ENCODE results near the gene ETS1.

ETS1 gene

DNA sequence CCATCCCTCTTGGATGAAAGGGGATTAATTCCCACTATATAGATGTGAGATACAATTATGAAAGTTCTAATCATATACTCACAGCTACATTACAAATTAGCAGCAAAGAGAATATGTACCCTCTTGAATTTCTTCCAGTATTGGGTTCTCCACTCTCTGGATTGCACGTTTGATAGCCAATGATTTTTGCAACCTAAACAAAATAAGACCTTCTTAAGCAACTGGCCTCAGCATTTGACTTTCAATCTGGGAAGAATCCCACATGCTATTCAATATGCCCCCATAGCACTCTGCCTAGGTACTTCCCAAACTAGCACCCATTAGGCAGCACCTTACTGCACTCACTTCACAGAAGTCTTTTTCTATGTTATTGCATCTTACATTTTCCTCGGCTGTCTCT lies 55.8 kb downstream of the ETS1 start:
- TF ChIP-seq MYC (IDR thresholded peaks at IDR 0.05; ENCODE audit: low read depth, low read length) (no peak), CTCF (IDR thresholded peaks at IDR 0.05; ENCODE audit: low read depth, low read length) (no peak), MAX (IDR thresholded peaks at IDR 0.05; ENCODE audit: low read depth, low read length) (no peak), POLR2A (IDR thresholded peaks at IDR 0.05; ENCODE audit: extremely low read depth, insufficient read length) (no peak)
- no peak for DNase-seq (ENCODE audit: low read depth)
- no peak overlapping the region for H3K4me3 ChIP-seq (ENCODE audit: low read depth, low read length)

- DNase-seq (ENCODE audit: low read depth) = no peak
- no peak overlapping the region for H3K4me3 ChIP-seq (ENCODE audit: low read depth, low read length)
- TF ChIP-seq CTCF (IDR thresholded peaks at IDR 0.05; ENCODE audit: low read depth, low read length) (no peak), MYC (IDR thresholded peaks at IDR 0.05; ENCODE audit: low read depth, low read length) (no peak), POLR2A (IDR thresholded peaks at IDR 0.05; ENCODE audit: extremely low read depth, insufficient read length) (no peak), MAX (IDR thresholded peaks at IDR 0.05; ENCODE audit: low read depth, low read length) (no peak)
These were observed 57.0 kb downstream of the ETS1 start for GRCh38 chr11:128530118-128531074.

GRCh38 chr11:128528294-128528693 lies 59.1 kb downstream of the ETS1 start:
- no peak for DNase-seq (ENCODE audit: low read depth)
- TF ChIP-seq CTCF (IDR thresholded peaks at IDR 0.05; ENCODE audit: low read depth, low read length) = no peak
- TF ChIP-seq MAX (IDR thresholded peaks at IDR 0.05; ENCODE audit: low read depth, low read length) = no peak
- no peak for TF ChIP-seq POLR2A (IDR thresholded peaks at IDR 0.05; ENCODE audit: extremely low read depth, insufficient read length)
- no peak overlapping the region for H3K4me3 ChIP-seq (ENCODE audit: low read depth, low read length)

- no peak overlapping the region for H3K4me3 ChIP-seq (ENCODE audit: low read depth, low read length)
- DNase-seq (ENCODE audit: low read depth) = no peak
- TF ChIP-seq MYC (IDR thresholded peaks at IDR 0.05; ENCODE audit: low read depth, low read length) (no peak), POLR2A (IDR thresholded peaks at IDR 0.05; ENCODE audit: extremely low read depth, insufficient read length) (no peak), MAX (IDR thresholded peaks at IDR 0.05; ENCODE audit: low read depth, low read length) (no peak), CTCF (IDR thresholded peaks at IDR 0.05; ENCODE audit: low read depth, low read length) (no peak)
These were observed 60.3 kb downstream of the ETS1 start for GRCh38 chr11:128527046-128527445.

GRCh38 chr11:128525411-128526243 lies 61.7 kb downstream of the ETS1 start:
- TF ChIP-seq MAX (IDR thresholded peaks at IDR 0.05; ENCODE audit: low read depth, low read length) = no peak
- no peak for TF ChIP-seq CTCF (IDR thresholded peaks at IDR 0.05; ENCODE audit: low read depth, low read length)
- no peak for TF ChIP-seq MYC (IDR thresholded peaks at IDR 0.05; ENCODE audit: low read depth, low read length)
- no peak for TF ChIP-seq POLR2A (IDR thresholded peaks at IDR 0.05; ENCODE audit: extremely low read depth, insufficient read length)
- no peak overlapping the region for H3K4me3 ChIP-seq (ENCODE audit: low read depth, low read length)
- no peak for DNase-seq (ENCODE audit: low read depth)
